Measurements from ENCODE around the gene KRTAP9-2.
"Not testable (repeated sequence)": the region's sequence is repeated elsewhere in the genome, so short reads cannot be mapped to it uniquely, and the experiment has no call there.

KRTAP9-2 gene

DNA sequence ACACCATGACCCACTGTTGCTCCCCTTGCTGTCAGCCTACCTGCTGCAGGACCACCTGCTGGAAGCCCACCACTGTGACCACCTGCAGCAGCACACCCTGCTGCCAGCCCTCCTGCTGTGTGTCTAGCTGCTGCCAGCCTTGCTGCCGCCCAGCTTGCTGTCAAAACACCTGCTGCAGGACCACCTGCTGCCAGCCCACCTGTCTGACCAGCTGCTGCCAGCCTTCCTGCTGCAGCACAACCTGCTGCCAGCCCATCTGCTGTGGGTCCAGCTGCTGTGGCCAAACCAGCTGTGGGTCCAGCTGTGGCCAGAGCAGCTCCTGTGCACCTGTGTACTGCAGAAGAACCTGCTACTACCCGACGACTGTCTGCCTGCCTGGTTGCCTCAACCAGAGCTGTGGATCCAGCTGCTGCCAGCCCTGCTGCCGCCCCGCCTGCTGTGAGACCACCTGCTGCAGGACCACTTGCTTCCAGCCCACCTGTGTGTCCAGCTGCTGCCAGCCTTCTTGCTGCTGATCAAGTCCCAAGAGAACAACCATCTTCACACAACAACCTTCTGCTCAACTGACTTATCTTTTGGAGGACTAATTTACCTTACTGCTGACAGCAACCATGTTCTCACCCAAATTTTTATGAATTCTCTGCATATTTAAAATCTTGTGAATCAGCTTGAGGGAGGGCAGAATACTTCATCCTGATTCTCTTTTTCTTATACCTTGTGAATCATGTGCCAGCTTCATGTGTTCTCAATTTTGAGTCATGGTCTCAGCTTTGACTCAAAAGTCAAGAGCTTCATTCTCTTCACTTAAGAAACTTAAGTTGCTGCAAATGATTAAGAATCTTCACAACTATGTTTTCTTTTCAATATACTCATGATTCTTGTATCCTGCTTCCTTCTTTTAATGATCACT lies 29.2 kb downstream of the KRTAP9-2 start, which contains the start of gene KRTAP9-9:
Gene KRTAP9-9, plus strand, starts transcription at position 4 of the 910 bp plus-strand sequence.
- not testable (repeated sequence) for H3K4me1 Mint-ChIP-seq

DNA sequence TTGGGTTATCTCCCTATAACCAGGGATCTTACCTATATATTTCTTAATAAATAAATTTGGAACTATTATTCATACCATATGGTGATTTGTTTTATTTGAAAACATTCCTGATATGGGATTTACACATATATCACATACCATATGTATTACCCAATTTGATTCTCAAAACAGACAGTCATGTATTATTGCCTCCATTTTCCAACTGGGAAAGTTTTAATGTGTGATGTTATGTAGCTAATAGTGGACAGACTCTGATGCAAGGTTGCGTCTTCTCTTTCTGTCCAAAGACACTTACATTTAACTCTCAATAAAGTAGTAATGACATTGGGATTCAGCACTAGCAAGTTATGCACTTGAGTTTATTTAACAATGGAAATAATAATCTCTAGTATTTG lies 29.8 kb downstream of the KRTAP9-2 start:
- peaks cover 3% of the 10 kb centered on the region for H3K27me3 Mint-ChIP-seq
- no peaks in the 10 kb centered on the region for H3K36me3 Mint-ChIP-seq (ENCODE audit: low read depth)
- H3K4me3 Mint-ChIP-seq = no peak overlapping the region
- H3K4me1 Mint-ChIP-seq = peaks cover 10% of the 10 kb centered on the region
- no peaks in the 10 kb centered on the region for H3K9me3 Mint-ChIP-seq
- DNase-seq (no peak), ATAC-seq (no peak)
- H3K27ac Mint-ChIP-seq = no peak overlapping the region

More for the DNA sequence above, 29.2 kb downstream of the KRTAP9-2 start, which contains the start of gene KRTAP9-9:
- not testable (repeated sequence) for DNase-seq; H3K9me3 Mint-ChIP-seq; H3K36me3 Mint-ChIP-seq (ENCODE audit: low read depth); H3K27ac Mint-ChIP-seq; ATAC-seq; H3K4me3 Mint-ChIP-seq; H3K27me3 Mint-ChIP-seq

DNA sequence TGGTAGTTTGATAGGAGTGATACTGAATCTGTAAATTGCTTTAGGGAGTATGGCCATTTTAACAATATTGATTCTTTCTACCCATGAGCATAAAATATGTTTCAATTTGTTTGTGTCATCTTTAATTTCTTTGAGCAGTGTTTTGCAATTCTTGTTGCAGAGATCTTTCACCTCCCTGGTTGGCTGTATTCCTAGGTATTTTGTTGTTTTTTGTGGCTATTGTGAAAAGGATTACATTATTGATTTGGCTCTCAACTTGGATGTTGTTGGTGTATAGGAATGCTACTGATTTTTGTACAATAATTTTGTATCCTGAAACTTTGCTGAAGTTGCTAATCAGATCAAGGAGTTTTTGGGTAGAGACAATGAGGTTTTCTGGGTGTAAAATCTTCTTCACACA lies 32.0 kb downstream of the KRTAP9-2 start:
- DNase-seq = no peak
- H3K9me3 Mint-ChIP-seq = no peaks in the 10 kb centered on the region
- H3K27me3 Mint-ChIP-seq = peaks cover 3% of the 10 kb centered on the region
- ATAC-seq = no peak
- H3K4me3 Mint-ChIP-seq = no peak overlapping the region
- H3K27ac Mint-ChIP-seq = no peak overlapping the region
- H3K36me3 Mint-ChIP-seq (ENCODE audit: low read depth) = no peaks in the 10 kb centered on the region
- H3K4me1 Mint-ChIP-seq = peaks cover 10% of the 10 kb centered on the region

DNA sequence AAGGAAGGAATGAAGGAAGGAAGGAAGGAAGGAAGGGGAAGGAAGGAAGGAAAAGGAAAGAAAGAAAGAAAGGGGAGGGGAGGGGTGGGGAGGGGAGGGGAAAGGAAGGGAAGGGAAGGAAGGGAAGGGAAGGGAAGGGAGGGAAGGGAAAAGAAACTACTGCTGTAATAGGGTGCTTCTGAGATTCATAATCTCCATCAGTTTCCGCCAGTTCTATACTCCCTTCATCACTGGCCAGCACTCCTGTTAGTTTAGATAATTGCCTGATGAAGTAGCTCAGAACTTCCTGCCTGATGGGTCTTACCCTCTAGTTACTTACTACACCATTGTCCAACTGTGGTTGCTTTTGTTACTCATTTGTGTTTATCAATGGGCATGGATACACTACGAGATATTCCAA lies 36.8 kb downstream of the KRTAP9-2 start:
- H3K27ac Mint-ChIP-seq = no peak overlapping the region
- DNase-seq (no peak), ATAC-seq (no peak)
- no peaks in the 10 kb centered on the region for H3K9me3 Mint-ChIP-seq
- peaks cover 3% of the 10 kb centered on the region for H3K27me3 Mint-ChIP-seq
- H3K36me3 Mint-ChIP-seq (ENCODE audit: low read depth) = no peaks in the 10 kb centered on the region
- H3K4me1 Mint-ChIP-seq = peaks cover 10% of the 10 kb centered on the region
- H3K4me3 Mint-ChIP-seq = no peak overlapping the region

DNA sequence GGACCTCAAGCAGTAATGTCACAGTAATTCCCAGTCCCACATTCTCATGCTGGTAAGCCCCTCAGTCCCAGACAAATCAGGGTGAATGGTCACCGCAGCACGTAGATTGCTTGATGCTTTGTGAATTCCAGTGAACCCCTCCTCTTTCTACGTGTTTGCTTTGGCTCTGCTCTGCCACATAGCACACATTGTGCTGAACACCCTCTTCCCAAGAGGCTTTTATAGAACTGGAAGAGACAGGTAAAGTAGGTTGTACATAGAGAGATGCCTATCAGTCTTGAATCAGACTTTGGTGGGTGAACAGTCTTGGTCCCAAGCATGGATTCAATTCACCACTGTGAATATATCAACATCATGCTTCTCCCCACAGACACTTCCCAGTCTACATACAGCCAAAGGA lies 38.2 kb downstream of the KRTAP9-2 start:
- no peaks in the 10 kb centered on the region for H3K27me3 Mint-ChIP-seq
- no peak overlapping the region for H3K27ac Mint-ChIP-seq
- DNase-seq = no peak
- H3K4me3 Mint-ChIP-seq = no peak overlapping the region
- no peak for ATAC-seq
- H3K4me1 Mint-ChIP-seq = peaks cover 10% of the 10 kb centered on the region
- no peaks in the 10 kb centered on the region for H3K36me3 Mint-ChIP-seq (ENCODE audit: low read depth)
- no peaks in the 10 kb centered on the region for H3K9me3 Mint-ChIP-seq

DNA sequence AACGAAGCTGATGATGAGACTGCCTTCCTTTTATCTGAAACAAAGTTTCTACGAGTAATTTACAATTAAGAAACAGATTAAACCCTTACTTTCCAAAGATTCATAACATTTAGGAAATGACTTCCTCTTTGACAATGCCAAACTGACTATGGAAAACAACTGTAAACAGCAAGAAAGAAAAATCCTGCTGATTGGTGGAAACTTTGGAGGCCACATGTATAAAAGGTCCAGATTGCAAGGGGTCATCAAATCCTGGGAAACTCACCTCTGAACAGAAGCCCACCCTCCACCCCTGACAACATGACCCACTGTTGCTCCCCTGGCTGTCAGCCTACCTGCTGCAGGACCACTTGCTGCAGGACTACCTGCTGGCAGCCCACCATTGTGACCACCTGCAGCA lies 38.6 kb downstream of the KRTAP9-2 start, which contains the start of gene KRTAP9-6:
Gene KRTAP9-6, plus strand, starts transcription at position 301 of the 400 bp plus-strand sequence. Its CDS starts 0 bp downstream, at position 301.
- Mint-ChIP-seq H3K4me1 (peaks cover 9% of the 10 kb centered on the region), H3K4me3 (no peak within 1 kb of the TSS), H3K9me3 (no peaks in the 10 kb centered on the region), H3K27ac (no peak within 1 kb of the TSS), H3K27me3 (no peaks in the 10 kb centered on the region), H3K36me3 (ENCODE audit: low read depth) (no peaks in the 10 kb centered on the region)
- DNase-seq = no peak
- ATAC-seq = no peak

DNA sequence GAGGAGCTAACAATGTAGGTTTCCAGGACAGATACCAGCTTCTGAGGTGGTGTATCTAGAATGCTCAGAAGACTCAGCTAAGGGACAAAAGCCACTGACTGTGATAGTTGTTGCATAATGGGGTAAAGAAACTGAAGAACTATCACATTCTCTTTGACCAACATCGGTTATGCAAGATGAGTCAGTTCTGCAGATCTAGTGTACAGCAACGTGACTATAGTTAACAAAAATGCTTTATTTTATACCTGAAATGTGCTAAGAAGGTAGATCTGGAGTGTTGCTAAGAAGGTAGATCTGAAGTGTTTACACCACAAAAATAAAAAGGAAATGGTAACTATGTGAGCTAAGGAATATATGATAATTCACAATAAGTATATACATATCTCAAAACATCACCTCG lies 41.3 kb downstream of the KRTAP9-2 start:
- Mint-ChIP-seq H3K36me3 (ENCODE audit: low read depth) (no peaks in the 10 kb centered on the region), H3K27ac (no peak overlapping the region), H3K4me1 (no peaks in the 10 kb centered on the region), H3K9me3 (no peaks in the 10 kb centered on the region), H3K27me3 (no peaks in the 10 kb centered on the region), H3K4me3 (no peak overlapping the region)
- no peak for DNase-seq
- ATAC-seq = no peak

DNA sequence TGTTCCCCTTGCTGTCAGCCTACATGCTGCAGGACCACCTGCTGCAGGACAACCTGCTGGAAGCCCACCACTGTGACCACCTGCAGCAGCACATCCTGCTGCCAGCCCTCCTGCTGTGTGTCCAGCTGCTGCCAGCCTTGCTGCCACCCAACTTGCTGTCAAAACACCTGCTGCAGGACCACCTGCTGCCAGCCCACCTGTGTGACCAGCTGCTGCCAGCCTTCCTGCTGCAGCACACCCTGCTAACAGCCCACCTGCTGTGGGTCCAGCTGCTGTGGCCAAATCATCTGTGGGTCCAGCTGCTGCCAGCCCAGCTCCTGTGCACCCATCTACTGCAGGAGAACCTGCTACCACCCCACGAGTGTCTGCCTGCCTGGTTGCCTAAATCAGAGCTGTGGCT lies 44.9 kb downstream of the KRTAP9-2 start:
- H3K36me3 Mint-ChIP-seq (ENCODE audit: low read depth); ATAC-seq; H3K27ac Mint-ChIP-seq; DNase-seq; H3K4me3 Mint-ChIP-seq; H3K27me3 Mint-ChIP-seq; H3K4me1 Mint-ChIP-seq; H3K9me3 Mint-ChIP-seq: not testable (repeated sequence)

DNA sequence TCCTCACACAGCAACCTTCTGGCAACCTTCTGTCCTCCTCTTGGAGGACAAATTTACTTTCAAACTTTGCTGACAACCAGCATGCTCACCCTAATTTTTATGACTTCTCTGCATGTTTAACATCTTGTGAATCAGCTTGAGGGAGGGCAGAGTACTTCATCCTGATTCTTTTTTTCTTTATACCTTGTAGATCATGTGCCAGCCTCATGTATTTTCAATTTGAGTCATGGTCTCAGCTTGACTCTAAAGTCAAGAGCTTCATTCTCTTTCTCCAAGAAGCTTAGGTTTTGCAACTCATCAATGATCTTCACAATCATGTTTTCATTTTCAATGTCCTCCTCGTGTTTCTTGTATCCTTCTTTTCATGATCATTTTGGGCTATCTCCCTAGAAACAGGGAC lies 45.4 kb downstream of the KRTAP9-2 start:
- no peaks in the 10 kb centered on the region for H3K36me3 Mint-ChIP-seq (ENCODE audit: low read depth)
- no peak for ATAC-seq
- H3K9me3 Mint-ChIP-seq = no peaks in the 10 kb centered on the region
- H3K27me3 Mint-ChIP-seq = peaks cover 2% of the 10 kb centered on the region
- no peak overlapping the region for H3K27ac Mint-ChIP-seq
- no peak overlapping the region for H3K4me3 Mint-ChIP-seq
- no peaks in the 10 kb centered on the region for H3K4me1 Mint-ChIP-seq
- no peak for DNase-seq

DNA sequence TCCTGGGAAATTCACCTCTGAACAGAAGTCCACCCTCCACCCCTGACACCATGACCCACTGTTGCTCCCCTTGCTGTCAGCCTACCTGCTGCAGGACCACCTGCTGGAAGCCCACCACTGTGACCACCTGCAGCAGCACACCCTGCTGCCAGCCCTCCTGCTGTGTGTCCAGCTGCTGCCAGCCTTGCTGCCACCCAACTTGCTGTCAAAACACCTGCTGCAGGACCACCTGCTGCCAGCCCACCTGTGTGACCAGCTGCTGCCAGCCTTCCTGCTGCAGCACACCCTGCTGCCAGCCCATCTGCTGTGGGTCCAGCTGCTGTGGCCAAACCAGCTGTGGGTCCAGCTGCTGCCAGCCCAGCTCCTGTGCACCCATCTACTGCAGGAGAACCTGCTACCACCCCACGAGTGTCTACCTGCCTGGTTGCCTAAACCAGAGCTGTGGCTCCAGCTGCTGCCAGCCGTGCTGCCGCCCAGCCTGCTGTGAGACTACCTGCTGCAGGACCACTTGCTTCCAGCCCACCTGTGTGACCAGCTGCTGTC lies 49.3 kb downstream of the KRTAP9-2 start, which contains the start of gene KRTAP9-7:
Gene KRTAP9-7, plus strand, starts transcription at position 51 of the 543 bp plus-strand sequence. Its CDS starts 0 bp downstream, at position 51.
- not testable (repeated sequence) for H3K36me3 Mint-ChIP-seq (ENCODE audit: low read depth); H3K4me1 Mint-ChIP-seq; H3K4me3 Mint-ChIP-seq; H3K27ac Mint-ChIP-seq; ATAC-seq; DNase-seq; H3K27me3 Mint-ChIP-seq; H3K9me3 Mint-ChIP-seq
